ENCODE results near the gene RXRB.

- TF ChIP-seq POLR2A (IDR thresholded peaks at IDR 0.05; ENCODE audit: low read length) (no peak), GATA1 (IDR thresholded peaks at IDR 0.05; ENCODE audit: low read depth, low read length) (no peak)
These were observed 12.3 kb upstream of the RXRB start for GRCh38 chr6:33212857-33213165.
